HCT116 (cell line): Measurements from ENCODE around the gene RGS10. TPM values are rescaled to one million over a fixed set of nuclear protein-coding genes. Genes with fewer than 3 reads are reported as not detected.

ENCODE experiments used
- ATAC-seq: fragments of 200-7000 bp; cut with Tn5 transposase; 2 replicates; pipeline ENCODE4 v1.9.1; 2020; ENCODE audit warnings: mild to moderate bottlenecking, moderate library complexity
- BruUV-seq: library from RNA; stranded (reverse); fragments of 400-500 nt; replicated peaks from 2 replicates; lab custom pipeline; 2021; lab: Mats Ljungman, UMichigan
- CTCF ChIA-PET: fragments of 300-600 bp; sonication (Branson Sonifier 250); formaldehyde crosslinking; loops from one replicate; lab custom pipeline; 2021; ENCODE audit warnings: antibody characterized with exemption; lab: Charles Lee
- POLR2A ChIA-PET: fragments of 300-600, 350-600 bp; sonication (Branson Sonifier 250); formaldehyde crosslinking; loops from one replicate; lab custom pipeline; 2021; ENCODE audit warnings: antibody characterized with exemption; lab: Charles Lee
- RAD21 ChIA-PET, 2 experiments: fragments of 300-600 bp; sonication (Branson Sonifier 250); formaldehyde crosslinking; loops; one replicate each; lab custom pipeline; 2023; ENCODE audit warnings: low total read pairs in 2 of 2; ENCODE audit not compliant: uncharacterized antibody in 2 of 2, unreplicated experiment in 2 of 2, low non-redundant PET in 1 of 2; lab: Charles Lee
- DNase-seq: peaks from one replicate; pipeline ENCODE4 v3.0.0-alpha.2; 2010; ENCODE audit warnings: low read depth, low spot score
- H2AFZ ChIP-seq: fragments of 200-600 bp; shearing (Covaris generic), sonication (generic); 2 replicates; pipeline ENCODE4 v1.6.1; 2017; ENCODE audit warnings: low read depth, mixed run types, mixed read lengths, antibody characterized with exemption, low read length; ENCODE audit not compliant: poor library complexity, severe bottlenecking
- H3K27ac ChIP-seq: 2 replicates; pipeline ENCODE4 v1.5.1; 2012; ENCODE audit warnings: low read depth, low read length
- H3K27me3 ChIP-seq: fragments of 200-600 bp; sonication (generic); 2 replicates; pipeline ENCODE4 v1.6.1; 2016; ENCODE audit warnings: mixed run types, low read length, mixed read lengths; ENCODE audit not compliant: insufficient read depth
- H3K36me3 ChIP-seq, 2 experiments: fragments of 200-500 bp in 1 of 2; fragments of 200-600 bp in 1 of 2; sonication (Bioruptor generic) in 1 of 2; sonication (generic) in 1 of 2; 2 replicates each; pipeline versions ENCODE4 v1.5.1 to v1.6.1; 2014 to 2016; ENCODE audit warnings: low read length in 2 of 2, inconsistent platforms in 1 of 2, mixed read lengths in 1 of 2, mixed run types in 1 of 2; ENCODE audit not compliant: insufficient read depth in 2 of 2, control insufficient read depth in 1 of 2
- H3K4me1 ChIP-seq, 2 experiments: fragments of 200-600 bp in 1 of 2; sonication (generic) in 1 of 2; 2 replicates each; pipeline versions ENCODE4 v1.5.1 to v1.6.1; 2012 to 2017; ENCODE audit warnings: low read length in 2 of 2, inconsistent platforms in 1 of 2, mild to moderate bottlenecking in 1 of 2, mixed read lengths in 1 of 2, mixed run types in 1 of 2, moderate library complexity in 1 of 2; ENCODE audit not compliant: insufficient read depth in 2 of 2, control insufficient read depth in 1 of 2
- H3K4me2 ChIP-seq: fragments of 200-600 bp; sonication (generic); 2 replicates; pipeline ENCODE4 v1.6.1; 2017; ENCODE audit warnings: mixed run types, low read length, mixed read lengths
- H3K4me3 ChIP-seq, 2 experiments: fragments of 200-600 bp in 1 of 2; sonication (generic) in 1 of 2; replicated peaks in 1 of 2; 2 replicates each; pipeline ENCODE4 v1.5.1; 2011 to 2016; ENCODE audit warnings: low read length in 2 of 2, control low read depth in 1 of 2, low read depth in 1 of 2, mild to moderate bottlenecking in 1 of 2, mixed read lengths in 1 of 2, mixed run types in 1 of 2
- H3K79me2 ChIP-seq: fragments of 200-600 bp; sonication (generic); 2 replicates; pipeline ENCODE4 v1.6.1; 2017; ENCODE audit warnings: mild to moderate bottlenecking, mixed run types, low read length, moderate library complexity, mixed read lengths; ENCODE audit not compliant: insufficient read depth
- H3K9ac ChIP-seq: fragments of 200-600 bp; sonication (generic); 2 replicates; pipeline ENCODE4 v1.6.1; 2016; ENCODE audit warnings: low read length, mixed read lengths
- H3K9me2 ChIP-seq: fragments of 200-600 bp; sonication (generic), shearing (Covaris generic); 2 replicates; pipeline ENCODE4 v1.6.1; 2017; ENCODE audit warnings: mixed run types, mild to moderate bottlenecking, moderate library complexity; ENCODE audit not compliant: insufficient read depth
- H3K9me3 ChIP-seq, 2 experiments: fragments of 200-500 bp in 1 of 2; fragments of 200-600 bp in 1 of 2; sonication (Bioruptor generic) in 1 of 2; sonication (generic) in 1 of 2; 2 replicates each; pipeline ENCODE4 v1.6.1; 2014 to 2017; ENCODE audit warnings: low read length in 2 of 2, mixed read lengths in 2 of 2, inconsistent platforms in 1 of 2, low read depth in 1 of 2, mild to moderate bottlenecking in 1 of 2, mixed run types in 1 of 2, moderate library complexity in 1 of 2; ENCODE audit not compliant: control insufficient read depth in 1 of 2, insufficient read depth in 1 of 2
- H4K20me1 ChIP-seq: fragments of 200-600 bp; sonication (generic), shearing (Covaris generic); 2 replicates; pipeline ENCODE4 v1.6.1; 2017; ENCODE audit warnings: mixed run types, mild to moderate bottlenecking, moderate library complexity; ENCODE audit not compliant: insufficient read depth
- CBX3 ChIP-seq: IDR thresholded peaks from 2 replicates; pipeline ENCODE4 v1.6.1; 2012; ENCODE audit warnings: low read depth
- ELF1 ChIP-seq: IDR thresholded peaks from 2 replicates; pipeline ENCODE4 v1.6.1; 2012; ENCODE audit warnings: low read depth, borderline replicate concordance
- MAX ChIP-seq: IDR thresholded peaks from 2 replicates; pipeline ENCODE4 v1.6.1; 2012
- RAD21 ChIP-seq: IDR thresholded peaks from 2 replicates; pipeline ENCODE4 v1.6.1; 2012; ENCODE audit warnings: low read depth, mild to moderate bottlenecking
- YY1 ChIP-seq: IDR thresholded peaks from 2 replicates; pipeline ENCODE4 v1.6.1; 2011; ENCODE audit warnings: low read length, low read depth, moderate library complexity, mild to moderate bottlenecking; ENCODE audit not compliant: insufficient replicate concordance; ENCODE audit errors: extremely low read depth
- ZBTB33 ChIP-seq: IDR thresholded peaks from 2 replicates; pipeline ENCODE4 v1.6.1; 2011; ENCODE audit warnings: mild to moderate bottlenecking, low read length, moderate library complexity; ENCODE audit not compliant: insufficient replicate concordance; ENCODE audit errors: extremely low read depth
- ZFX ChIP-seq: fragments of 450-650 bp; IDR thresholded peaks from 2 replicates; pipeline ENCODE4 v1.6.1; 2017
- ZNF274 ChIP-seq: fragments of 200-500 bp; sonication (Bioruptor generic); IDR thresholded peaks from 2 replicates; pipeline ENCODE4 v1.6.1; 2014; ENCODE audit warnings: mild to moderate bottlenecking, low read depth, low read length, inconsistent platforms
- intact Hi-C: fragments of 100-400 bp; cut with micrococcal nuclease; formaldehyde crosslinking; loops from 2 replicates; pipeline ENCODE4 v1.10.0; 2022
- total RNA-seq: library from RNA; stranded (reverse); gene quantifications from one replicate; pipeline ENCODE4 v1.2.1, GENCODE V29; 2021; ENCODE audit not compliant: unreplicated experiment
- TF ChIP-seq, protein P1 (sequence below), 3 experiments: fragments of 200-600 bp in 1 of 3; sonication (generic) in 1 of 3; IDR thresholded peaks in 2 of 3; conservative IDR thresholded peaks in 1 of 3; 2 replicates each; pipeline ENCODE4 v1.5.1; 2012 to 2017; ENCODE audit warnings: low read depth in 2 of 3, low read length in 2 of 3, antibody characterized with exemption in 1 of 3, borderline replicate concordance in 1 of 3, control low read depth in 1 of 3, mild to moderate bottlenecking in 1 of 3, mixed read lengths in 1 of 3, mixed run types in 1 of 3, moderate library complexity in 1 of 3; ENCODE audit not compliant: insufficient read depth in 1 of 3

RGS10 gene
- total RNA-seq, 1 experiment from 2014 or later = 96.7 TPM

- intact Hi-C loops = loop anchor here (2.0 kb wide), 2 partner anchors 21 to 345 kb away; no protein-coding TSS in a partner anchor
- DNase-seq (no peak), ATAC-seq (no peak)
- H3K27me3 ChIP-seq = peaks cover 3% of the 10 kb centered on the region; the same call in 1 of the 2 replicates
- H3K36me3 ChIP-seq = no peaks in the 10 kb centered on the region
- H3K27ac ChIP-seq = no peak overlapping the region
- TF ChIP-seq ELF1 = no peak
- TF ChIP-seq ZNF274 = no peak
- no peaks in the 10 kb centered on the region for H4K20me1 ChIP-seq
- peak overlapping the region; percentile 78 for H3K9ac ChIP-seq
- H3K4me3 ChIP-seq = peak overlapping the region in 1 of 2 experiments; percentile 79; a peak in 2 of 4 replicates
- BruUV-seq = TSS peak; percentile 90
- no peaks in the 10 kb centered on the region for H3K9me2 ChIP-seq
- no peak overlapping the region for H2AFZ ChIP-seq
- CTCF ChIA-PET = interaction anchor here (0.6 to 2.8 kb wide), 6 partner anchors 9 to 345 kb away, joined by 3 to 17 read pairs (median 8); no protein-coding TSS in a partner anchor
- no peaks in the 10 kb centered on the region for H3K9me3 ChIP-seq
- peak overlapping the region; percentile 89 for H3K4me2 ChIP-seq
- peaks cover 33% of the 10 kb centered on the region for H3K79me2 ChIP-seq
- RAD21 ChIA-PET = interaction anchor here in 1 of 2 experiments (1.6 kb wide), 1 partner anchor 345 kb away, joined by 5 read pairs; no protein-coding TSS in a partner anchor
- POLR2A ChIA-PET = interaction anchor here (1.6 to 1.7 kb wide), 2 partner anchors 21 to 337 kb away, joined by 4 to 9 read pairs; partner anchors contain the start of gene GRK5
- H3K4me1 ChIP-seq = peaks cover 23 to 47% of the 10 kb centered on the region in 2 experiments
Measured at GRCh38 chr10:119543814-119544642, 1.5 kb upstream of the RGS10 start.

- Histone ChIP-seq H2AFZ (peak overlapping the region; percentile 51), H3K79me2 (peaks cover 41% of the 10 kb centered on the region), H3K4me1 (peaks cover 25 to 51% of the 10 kb centered on the region in 2 experiments), H3K4me3 (peak overlapping the region; percentile 79), H4K20me1 (no peaks in the 10 kb centered on the region), H3K9me3 (no peaks in the 10 kb centered on the region), H3K27me3 (peaks cover under 1% of the 10 kb centered on the region; the same call in 1 of the 2 replicates), H3K36me3 (no peaks in the 10 kb centered on the region), H3K9ac (peak overlapping the region; percentile 78), H3K27ac (peak overlapping the region; percentile 87), H3K9me2 (no peaks in the 10 kb centered on the region), H3K4me2 (peak overlapping the region; percentile 89)
- ChIA-PET RAD21 (interaction anchor here (0.6 to 1.6 kb wide), 2 partner anchors 344 kb away, joined by 3 to 5 read pairs; no protein-coding TSS in a partner anchor), POLR2A (interaction anchor here (0.6 to 1.7 kb wide), 8 partner anchors 10 to 336 kb away, joined by 3 to 9 read pairs (median 4); partner anchors contain the start of gene GRK5), CTCF (interaction anchor here (0.6 to 2.8 kb wide), 11 partner anchors 8 to 345 kb away, joined by 3 to 17 read pairs (median 5); partner anchors contain the start of genes GRK5 and TIAL1)
- intact Hi-C loops = loop anchor here (2.0 kb wide), 2 partner anchors 20 to 344 kb away; no protein-coding TSS in a partner anchor
- peak; percentile 63 for ATAC-seq
- no TSS peak for BruUV-seq
- DNase-seq = no peak
- TF ChIP-seq, protein P1, sequence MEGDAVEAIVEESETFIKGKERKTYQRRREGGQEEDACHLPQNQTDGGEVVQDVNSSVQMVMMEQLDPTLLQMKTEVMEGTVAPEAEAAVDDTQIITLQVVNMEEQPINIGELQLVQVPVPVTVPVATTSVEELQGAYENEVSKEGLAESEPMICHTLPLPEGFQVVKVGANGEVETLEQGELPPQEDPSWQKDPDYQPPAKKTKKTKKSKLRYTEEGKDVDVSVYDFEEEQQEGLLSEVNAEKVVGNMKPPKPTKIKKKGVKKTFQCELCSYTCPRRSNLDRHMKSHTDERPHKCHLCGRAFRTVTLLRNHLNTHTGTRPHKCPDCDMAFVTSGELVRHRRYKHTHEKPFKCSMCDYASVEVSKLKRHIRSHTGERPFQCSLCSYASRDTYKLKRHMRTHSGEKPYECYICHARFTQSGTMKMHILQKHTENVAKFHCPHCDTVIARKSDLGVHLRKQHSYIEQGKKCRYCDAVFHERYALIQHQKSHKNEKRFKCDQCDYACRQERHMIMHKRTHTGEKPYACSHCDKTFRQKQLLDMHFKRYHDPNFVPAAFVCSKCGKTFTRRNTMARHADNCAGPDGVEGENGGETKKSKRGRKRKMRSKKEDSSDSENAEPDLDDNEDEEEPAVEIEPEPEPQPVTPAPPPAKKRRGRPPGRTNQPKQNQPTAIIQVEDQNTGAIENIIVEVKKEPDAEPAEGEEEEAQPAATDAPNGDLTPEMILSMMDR (IDR thresholded peaks at IDR 0.05 in 2 of 3, conservative IDR thresholded peaks at IDR 0.05 in 1 of 3; ENCODE audit: borderline replicate concordance in 1 of 3, insufficient read depth in 1 of 3, low read depth in 2 of 3, low read length in 2 of 3) = peak; percentile 67 to 98 (median 76)
- TF ChIP-seq RAD21 (peak; percentile 78), ZBTB33 (peak; percentile 5), CBX3 (no peak; the same call in 1 of the 2 replicates), MAX (peak; percentile 80; the same call in 1 of the 2 replicates), ZFX (peak; percentile 96), YY1 (peak; percentile 54)
Measured at GRCh38 chr10:119542988-119543813, 682 bp upstream of the RGS10 start.
